ENCODE measurements around the gene CCDC124.
A peak's percentile ranks its signal among the peaks of the same experiment; 100 is the strongest.

The CCDC124 gene

GRCh38 chr19:17936379-17936778 lies 3.6 kb downstream of the CCDC124 start:
- DNase-seq, result no peak

GRCh38 chr19:17937371-17937900 lies 4.6 kb downstream of the CCDC124 start:
- DNase-seq, result no peak

- peak; percentile 78 for DNase-seq
Observed at GRCh38 chr19:17938092-17938845, 5.5 kb downstream of the CCDC124 start.

- DNase-seq, result no peak
Observed at GRCh38 chr19:17942181-17942580, 9.4 kb downstream of the CCDC124 start.

GRCh38 chr19:17942582-17943273 lies 9.9 kb downstream of the CCDC124 start:
- DNase-seq, result no peak

GRCh38 chr19:17943274-17944221 lies 10.7 kb downstream of the CCDC124 start:
- DNase-seq, result no peak

GRCh38 chr19:17944301-17944700 lies 11.5 kb downstream of the CCDC124 start:
- DNase-seq, result peak; percentile 55

GRCh38 chr19:17946965-17947784 lies 14.4 kb downstream of the CCDC124 start:
- DNase-seq, result no peak

- DNase-seq, result peak; percentile 90
Observed at GRCh38 chr19:17947815-17948513, 15.1 kb downstream of the CCDC124 start.

GRCh38 chr19:17948514-17948900 lies 15.7 kb downstream of the CCDC124 start:
- DNase-seq, result no peak

- DNase-seq, result no peak
Observed at GRCh38 chr19:17948931-17949930, 16.4 kb downstream of the CCDC124 start.

GRCh38 chr19:17949956-17950309 lies 17.1 kb downstream of the CCDC124 start:
- DNase-seq, result no peak

GRCh38 chr19:17950310-17951156 lies 17.7 kb downstream of the CCDC124 start:
- DNase-seq, result no peak

- DNase-seq, result no peak
Observed at GRCh38 chr19:17951157-17951989, 18.6 kb downstream of the CCDC124 start.

- DNase-seq, result no peak
Observed at GRCh38 chr19:17951990-17952976, 19.5 kb downstream of the CCDC124 start.

- no peak for DNase-seq
Observed at GRCh38 chr19:17953316-17953801, 20.5 kb downstream of the CCDC124 start.

GRCh38 chr19:17953869-17954268 lies 21.1 kb downstream of the CCDC124 start:
- DNase-seq, result no peak

All from fibroblast of skin of back (primary cell).